GM12874 (cell line): ENCODE data around the gene UQCC2.

Source experiments
- TF ChIP-seq, protein P1 (sequence below): IDR thresholded peaks from 2 replicates; pipeline ENCODE4 v1.5.1; 2011; ENCODE audit warnings: low read depth, mild to moderate bottlenecking, control low read depth, low read length, moderate library complexity; ENCODE audit not compliant: insufficient read depth

The UQCC2 gene

GRCh38 chr6:33742092-33742491 lies 30.6 kb upstream of the UQCC2 start:
- TF ChIP-seq, protein P1, sequence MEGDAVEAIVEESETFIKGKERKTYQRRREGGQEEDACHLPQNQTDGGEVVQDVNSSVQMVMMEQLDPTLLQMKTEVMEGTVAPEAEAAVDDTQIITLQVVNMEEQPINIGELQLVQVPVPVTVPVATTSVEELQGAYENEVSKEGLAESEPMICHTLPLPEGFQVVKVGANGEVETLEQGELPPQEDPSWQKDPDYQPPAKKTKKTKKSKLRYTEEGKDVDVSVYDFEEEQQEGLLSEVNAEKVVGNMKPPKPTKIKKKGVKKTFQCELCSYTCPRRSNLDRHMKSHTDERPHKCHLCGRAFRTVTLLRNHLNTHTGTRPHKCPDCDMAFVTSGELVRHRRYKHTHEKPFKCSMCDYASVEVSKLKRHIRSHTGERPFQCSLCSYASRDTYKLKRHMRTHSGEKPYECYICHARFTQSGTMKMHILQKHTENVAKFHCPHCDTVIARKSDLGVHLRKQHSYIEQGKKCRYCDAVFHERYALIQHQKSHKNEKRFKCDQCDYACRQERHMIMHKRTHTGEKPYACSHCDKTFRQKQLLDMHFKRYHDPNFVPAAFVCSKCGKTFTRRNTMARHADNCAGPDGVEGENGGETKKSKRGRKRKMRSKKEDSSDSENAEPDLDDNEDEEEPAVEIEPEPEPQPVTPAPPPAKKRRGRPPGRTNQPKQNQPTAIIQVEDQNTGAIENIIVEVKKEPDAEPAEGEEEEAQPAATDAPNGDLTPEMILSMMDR, result no peak

GRCh38 chr6:33740794-33741193 lies 29.3 kb upstream of the UQCC2 start:
- TF ChIP-seq, protein P1, result no peak

DNA sequence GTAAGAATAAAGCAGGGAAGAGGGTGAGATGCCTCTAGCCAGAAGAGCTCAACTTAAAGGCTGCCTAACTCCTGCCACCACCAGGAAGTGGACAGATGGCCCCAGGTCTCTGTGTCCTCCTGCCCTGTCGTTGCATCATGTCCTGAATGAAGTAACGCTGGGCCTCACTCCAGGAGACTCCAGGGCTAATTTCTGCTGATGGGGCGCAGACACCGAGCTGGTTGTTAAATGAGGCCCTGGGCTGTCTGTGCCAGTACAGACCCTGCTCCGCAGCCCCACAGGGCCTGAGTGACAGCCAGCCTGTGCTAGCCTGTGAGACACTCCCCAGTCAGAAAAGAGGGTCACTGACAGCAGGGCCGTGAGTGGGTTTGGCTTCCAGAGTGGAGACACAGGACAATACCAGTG lies 28.7 kb upstream of the UQCC2 start:
- TF ChIP-seq, protein P1, result no peak

DNA sequence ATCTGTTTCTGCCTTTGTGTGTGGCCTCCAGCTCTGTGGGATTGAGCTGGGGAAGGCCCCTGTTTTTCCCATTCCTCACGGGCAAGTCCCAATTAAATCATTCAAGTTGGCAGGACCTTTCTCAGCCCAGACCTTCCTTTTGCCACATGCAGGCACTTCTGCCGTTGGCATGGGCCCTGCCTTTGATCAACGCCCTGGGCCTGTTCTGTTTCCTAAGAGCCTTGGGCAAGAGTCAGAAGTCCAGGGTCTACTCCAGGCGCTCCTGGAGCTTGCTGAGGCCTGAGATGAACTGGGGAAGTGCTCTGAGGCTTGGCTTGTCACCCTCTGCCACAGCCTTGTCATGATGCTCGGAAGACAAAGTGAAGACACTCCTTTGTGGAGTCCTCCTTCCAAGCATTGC lies 28.1 kb upstream of the UQCC2 start:
- TF ChIP-seq, protein P1, result no peak

- TF ChIP-seq, protein P1, result no peak
These were observed 27.4 kb upstream of the UQCC2 start for GRCh38 chr6:33738879-33739278.

GRCh38 chr6:33738153-33738552 lies 26.7 kb upstream of the UQCC2 start:
- TF ChIP-seq, protein P1, result no peak

- TF ChIP-seq, protein P1, result no peak
These were observed 25.9 kb upstream of the UQCC2 start for GRCh38 chr6:33737267-33738026.

GRCh38 chr6:33735216-33735615 lies 23.7 kb upstream of the UQCC2 start:
- TF ChIP-seq, protein P1, result no peak
